Kidney glomerular epithelial cell (primary cell): ENCODE measurements around the gene EFHD1.
"Not testable (repeated sequence)": the region's sequence is repeated elsewhere in the genome, so short reads cannot be mapped to it uniquely, and the experiment has no call there.

ENCODE experiments used
- DNase-seq: peaks from one replicate; lab custom pipeline; 2025; lab: John Stamatoyannopoulos, UW

Gene EFHD1

DNA sequence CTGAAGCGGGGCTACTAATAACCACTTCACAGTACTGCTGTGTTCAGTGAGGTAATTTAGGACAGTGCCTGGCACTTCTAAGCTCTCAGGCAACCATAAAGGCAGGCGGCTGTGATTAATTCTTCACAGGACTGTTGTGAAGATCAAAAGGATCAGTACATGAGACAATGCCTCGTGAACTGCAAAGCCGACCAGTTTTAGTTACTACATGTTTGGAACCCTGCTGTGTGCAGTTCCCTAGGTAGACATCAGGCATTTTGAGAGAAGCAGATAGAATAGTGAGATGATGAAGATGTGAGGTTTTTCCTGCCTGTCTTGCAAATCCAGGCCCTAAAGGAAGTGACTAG, 19.1 kb downstream of the EFHD1 start:
- no peak for DNase-seq

DNA sequence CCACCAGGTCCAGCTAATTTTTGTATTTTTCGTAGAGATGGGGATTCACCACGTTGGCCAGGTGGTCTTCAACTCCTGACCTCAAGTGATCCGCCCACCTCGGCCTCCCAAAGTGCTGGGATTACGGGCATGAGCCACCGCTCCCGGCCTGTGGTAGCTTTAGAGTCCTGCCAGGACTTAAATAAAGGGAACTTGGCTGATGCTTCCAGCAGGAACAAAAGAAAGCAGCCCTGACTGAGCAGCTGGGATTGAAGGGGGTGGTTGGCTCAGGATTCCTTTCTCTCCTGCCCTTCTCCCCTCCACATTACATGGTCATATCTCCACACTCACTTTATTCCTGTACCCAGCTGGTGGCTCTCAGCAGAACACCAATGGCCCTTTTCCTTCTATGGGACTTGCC, 20.0 kb downstream of the EFHD1 start:
- DNase-seq = no peak

DNA sequence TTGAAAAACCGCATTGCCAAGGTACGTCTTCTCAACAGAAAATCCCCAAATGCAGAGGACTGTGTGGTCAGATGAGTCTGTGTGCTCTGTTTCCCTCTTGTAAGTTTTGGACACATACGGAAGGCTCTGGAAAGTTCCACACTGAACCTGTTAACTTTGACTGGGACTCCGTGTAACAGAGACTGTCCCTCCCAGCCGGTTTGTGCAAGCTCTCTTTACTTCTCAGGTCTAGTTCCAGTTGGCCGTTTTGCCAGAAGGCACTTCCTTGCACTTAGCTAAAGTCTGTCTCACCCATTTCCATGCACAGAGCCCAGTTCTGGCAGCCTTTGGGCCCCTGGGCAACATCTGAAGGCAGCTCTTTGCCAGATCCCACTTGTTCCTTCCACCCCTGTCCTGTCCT, 22.0 kb downstream of the EFHD1 start:
- no peak for DNase-seq

- no peak for DNase-seq
Measured at GRCh38 chr2:232658217-232658785, 24.9 kb downstream of the EFHD1 start.

DNA sequence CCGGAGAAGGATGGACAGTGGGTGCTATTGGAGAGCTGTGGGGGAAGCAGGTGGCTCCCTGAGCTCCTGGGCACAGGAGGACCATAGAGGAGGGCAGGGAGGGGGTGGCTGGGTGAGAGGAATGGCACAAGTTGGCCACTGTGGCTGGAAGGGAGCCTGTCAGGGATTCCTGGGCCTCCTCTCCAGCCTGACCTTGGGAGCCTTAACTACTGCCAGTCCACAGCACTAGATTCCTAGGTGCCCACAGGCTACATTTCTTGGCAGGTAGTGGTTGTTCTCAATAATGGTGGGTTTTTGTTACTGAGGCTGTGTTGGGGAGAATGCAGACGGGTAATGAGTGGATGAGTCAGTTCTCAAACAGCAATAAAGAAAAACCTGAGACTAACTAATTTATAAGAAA, 26.0 kb downstream of the EFHD1 start:
- no peak for DNase-seq

DNA sequence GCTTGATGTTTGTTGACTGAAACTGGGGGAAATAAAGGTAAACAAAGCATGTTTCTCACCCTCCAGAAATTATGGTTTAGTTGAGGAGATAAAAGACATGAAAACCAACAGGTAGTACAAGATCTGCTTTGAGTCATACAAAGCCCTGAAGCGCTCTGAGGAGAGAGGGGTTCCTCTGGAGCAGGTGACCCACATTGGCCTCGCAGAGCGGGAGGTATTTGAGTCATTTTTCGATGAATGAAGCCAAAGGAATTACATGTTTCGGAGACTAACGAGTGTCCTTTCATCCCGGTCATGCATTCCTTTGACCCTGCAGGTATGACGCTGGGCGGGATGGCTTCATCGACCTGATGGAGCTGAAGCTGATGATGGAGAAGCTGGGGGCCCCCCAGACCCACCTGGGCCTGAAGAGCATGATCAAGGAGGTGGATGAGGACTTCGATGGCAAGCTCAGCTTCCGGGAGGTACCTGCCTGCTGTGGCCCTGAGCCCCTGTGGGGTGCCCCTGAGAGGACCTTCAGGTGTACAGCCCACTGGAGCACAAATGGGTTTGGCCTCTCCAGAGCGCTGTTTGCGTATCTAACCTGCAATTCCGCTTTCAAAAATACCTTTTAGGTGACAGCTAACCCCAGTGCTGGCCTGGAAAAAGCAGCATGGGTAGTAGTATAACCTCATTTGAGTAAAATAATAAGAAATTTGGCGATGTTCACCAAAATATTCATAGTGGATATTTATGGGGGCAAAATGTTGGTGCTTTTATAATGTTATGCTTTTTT, 29.3 kb downstream of the EFHD1 start:
- no peak for DNase-seq

DNA sequence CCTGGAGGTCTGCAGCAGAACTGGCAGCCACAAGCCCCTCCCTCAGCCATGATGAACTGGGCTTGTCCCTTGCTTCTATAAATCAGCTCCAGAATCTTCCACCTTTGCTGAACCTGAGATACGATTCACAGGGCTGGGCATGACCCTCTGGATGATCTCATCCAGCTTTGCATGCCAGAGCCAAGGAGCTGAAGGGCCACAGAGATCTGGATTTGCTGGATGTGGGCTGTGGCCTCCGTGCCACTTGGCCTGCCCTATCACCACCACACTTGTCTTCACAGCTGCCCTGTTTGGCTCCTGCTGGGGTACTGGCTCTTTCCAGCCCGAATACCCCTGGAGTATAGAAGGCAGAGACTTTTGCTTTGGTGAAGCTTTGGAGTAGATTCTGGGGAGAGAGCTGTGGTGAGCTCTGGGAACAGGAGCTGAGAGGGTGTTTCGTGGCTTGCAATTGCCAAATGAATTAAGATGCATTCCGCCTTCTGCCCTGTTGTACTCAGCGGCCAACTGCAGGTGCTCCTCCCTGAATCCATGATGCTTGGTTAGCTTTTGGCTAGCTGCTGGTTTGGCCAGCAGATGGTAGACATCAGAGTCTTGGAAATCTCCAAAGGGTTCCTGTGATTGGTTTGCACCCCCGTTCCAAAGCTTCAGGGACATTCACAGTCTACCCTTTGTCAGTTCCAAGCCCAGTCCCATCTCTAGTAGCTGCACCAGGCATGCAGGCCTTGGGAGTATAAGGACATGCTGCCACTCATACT, 32.8 kb downstream of the EFHD1 start:
- no peak for DNase-seq

GRCh38 chr2:232667989-232668583, 34.7 kb downstream of the EFHD1 start:
- DNase-seq = no peak

- no peak for DNase-seq
Measured at GRCh38 chr2:232668805-232669444, 35.5 kb downstream of the EFHD1 start.

- no peak for DNase-seq
Measured at GRCh38 chr2:232672588-232672987, 39.2 kb downstream of the EFHD1 start.

- no peak for DNase-seq
Measured at GRCh38 chr2:232674491-232674890, 41.1 kb downstream of the EFHD1 start.

DNA sequence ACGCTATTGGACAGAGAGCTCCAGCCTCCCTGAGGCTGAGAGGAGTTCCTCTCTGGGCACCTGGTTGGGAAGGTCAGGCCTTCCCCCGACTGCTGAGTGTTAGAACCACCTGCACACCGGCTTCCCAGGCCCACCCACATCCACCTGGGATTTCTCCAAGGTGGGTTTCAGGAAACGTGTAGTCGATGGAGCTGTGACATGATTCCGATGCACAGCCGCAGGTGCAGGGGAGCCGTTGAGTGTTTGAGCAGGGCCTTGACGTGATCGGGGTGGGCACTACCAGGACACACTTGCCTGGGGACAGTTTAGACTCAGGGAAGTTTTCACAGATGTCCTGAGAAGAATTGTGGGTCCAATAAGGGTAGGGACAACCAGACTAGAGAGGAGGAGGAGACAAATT, 42.0 kb downstream of the EFHD1 start:
- DNase-seq = no peak

GRCh38 chr2:232680006-232680405, 46.6 kb downstream of the EFHD1 start:
- DNase-seq = no peak

GRCh38 chr2:232681527-232681926, 48.1 kb downstream of the EFHD1 start:
- DNase-seq = no peak

DNA sequence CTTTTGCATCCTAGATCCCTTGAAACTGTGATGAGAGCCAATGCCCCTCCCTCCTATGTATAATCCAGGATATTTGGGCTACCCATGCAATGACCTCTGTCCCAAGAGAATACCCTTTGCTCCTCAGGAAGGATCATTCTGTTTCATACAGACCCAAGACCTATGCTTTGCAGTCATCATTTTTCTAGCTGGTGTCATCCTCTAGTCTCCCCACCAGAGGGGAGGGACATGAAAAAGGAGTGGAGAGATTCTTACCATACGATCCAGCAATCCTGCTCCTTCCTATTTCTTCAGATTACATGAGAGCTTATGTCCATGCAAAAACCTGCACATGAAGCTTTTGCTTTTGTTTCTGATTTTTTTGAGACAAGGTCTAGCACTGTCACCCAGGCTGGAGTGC, 50.0 kb downstream of the EFHD1 start:
- no peak for DNase-seq

DNA sequence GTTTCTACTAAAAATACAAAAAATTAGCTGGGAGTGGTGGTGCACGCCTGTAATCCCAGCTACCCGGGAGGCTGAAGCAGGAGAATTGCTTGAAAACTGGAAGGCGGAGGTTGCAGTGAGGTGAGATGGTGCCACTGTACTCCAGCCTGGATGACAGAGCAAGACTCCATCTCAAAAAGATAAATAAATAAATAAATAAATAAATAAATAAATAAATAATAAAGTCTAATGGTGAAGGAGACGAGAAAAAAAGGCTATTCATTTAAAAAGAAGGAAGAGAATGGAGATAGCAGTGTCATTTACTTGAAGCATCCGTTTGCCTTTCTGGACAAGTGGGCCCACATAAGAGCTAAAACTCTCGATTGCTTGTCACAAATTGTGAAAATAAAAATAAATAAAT, 52.0 kb downstream of the EFHD1 start:
- not testable (repeated sequence) for DNase-seq

GRCh38 chr2:232687382-232688160, 54.2 kb downstream of the EFHD1 start:
- no peak for DNase-seq

GRCh38 chr2:232688201-232688600, 54.8 kb downstream of the EFHD1 start:
- DNase-seq = no peak

GRCh38 chr2:232689152-232689910, 55.9 kb downstream of the EFHD1 start:
- DNase-seq = peak; percentile 13

GRCh38 chr2:232691117-232691516, 57.7 kb downstream of the EFHD1 start:
- not testable (repeated sequence) for DNase-seq

- no peak for DNase-seq
Measured at GRCh38 chr2:232693344-232693743, 59.9 kb downstream of the EFHD1 start.
